IMR-90 (cell line): Measurements from ENCODE around the gene PDE4B.

ENCODE experiments used
- BHLHE40 ChIP-seq: fragments of 150-350 bp; IDR thresholded peaks from 2 replicates; pipeline ENCODE4 v1.6.1; 2016; ENCODE audit warnings: mild to moderate bottlenecking, low read depth, low read length
- CEBPB ChIP-seq: IDR thresholded peaks from 2 replicates; pipeline ENCODE4 v1.6.1; 2012; ENCODE audit warnings: low read depth, low read length, improper control_type of control experiment
- MXI1 ChIP-seq: IDR thresholded peaks from 2 replicates; pipeline ENCODE4 v1.6.1; 2012; ENCODE audit warnings: low read depth, mild to moderate bottlenecking, low read length, moderate library complexity, borderline replicate concordance
- NFE2L2 ChIP-seq: fragments of 150-350 bp; IDR thresholded peaks from 2 replicates; pipeline ENCODE4 v1.6.1; 2016; ENCODE audit warnings: low read depth, mild to moderate bottlenecking, low read length
- POLR2A ChIP-seq: IDR thresholded peaks from 2 replicates; pipeline ENCODE4 v1.6.1; 2012; ENCODE audit warnings: mild to moderate bottlenecking, low read depth, low read length
- RFX5 ChIP-seq: IDR thresholded peaks from 2 replicates; pipeline ENCODE4 v1.8.0; 2012; ENCODE audit warnings: low read depth, mild to moderate bottlenecking, low read length, moderate library complexity
- SMC3 ChIP-seq: fragments of 150-350 bp; IDR thresholded peaks from 2 replicates; pipeline ENCODE4 v1.6.1; 2016; ENCODE audit warnings: low read depth, mild to moderate bottlenecking, antibody characterized with exemption, low read length, moderate library complexity
- TF ChIP-seq, protein P1 (sequence below): fragments of 150-350 bp; IDR thresholded peaks from 2 replicates; pipeline ENCODE4 v1.6.1; 2017; ENCODE audit warnings: mild to moderate bottlenecking, antibody characterized with exemption, low read length, low read depth
- TF ChIP-seq, protein P2 (sequence below): conservative IDR thresholded peaks from 2 replicates; pipeline ENCODE4 v1.5.1; 2012; ENCODE audit warnings: mild to moderate bottlenecking, low read depth, low read length, improper control_type of control experiment
- TF ChIP-seq, protein P3 (sequence below): fragments of 150-350 bp; IDR thresholded peaks from 2 replicates; pipeline ENCODE4 v1.6.1; 2016; ENCODE audit warnings: low read depth, mild to moderate bottlenecking, low read length, moderate library complexity, borderline replicate concordance

DNA sequence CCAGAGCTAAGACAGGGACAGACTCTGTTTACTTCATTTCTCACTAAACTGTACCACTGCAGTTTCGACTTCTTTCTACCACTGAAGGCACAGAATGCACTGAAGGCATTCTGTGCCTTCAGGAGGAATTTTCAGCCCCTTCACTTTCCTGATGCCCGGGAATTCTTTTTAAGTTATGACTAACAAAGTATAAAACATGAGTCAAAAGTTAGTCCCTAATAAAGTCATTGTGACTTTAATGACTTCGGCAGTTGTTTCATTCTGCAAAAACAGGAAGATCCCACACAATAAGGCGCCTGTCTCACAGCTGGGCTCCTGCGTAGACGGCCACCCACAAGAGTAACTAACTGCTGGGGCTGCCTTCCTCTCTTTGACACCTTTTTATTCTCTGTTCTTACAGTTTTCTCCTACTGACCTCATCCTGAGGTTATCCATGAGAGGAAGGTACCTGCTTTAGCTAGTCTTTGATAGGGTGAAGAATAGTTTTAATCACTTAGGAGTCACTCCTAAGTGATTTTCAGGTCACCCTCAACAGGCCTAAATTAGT lies 557.4 kb downstream of the PDE4B start:
- TF ChIP-seq POLR2A = no peak
- TF ChIP-seq, protein P1, sequence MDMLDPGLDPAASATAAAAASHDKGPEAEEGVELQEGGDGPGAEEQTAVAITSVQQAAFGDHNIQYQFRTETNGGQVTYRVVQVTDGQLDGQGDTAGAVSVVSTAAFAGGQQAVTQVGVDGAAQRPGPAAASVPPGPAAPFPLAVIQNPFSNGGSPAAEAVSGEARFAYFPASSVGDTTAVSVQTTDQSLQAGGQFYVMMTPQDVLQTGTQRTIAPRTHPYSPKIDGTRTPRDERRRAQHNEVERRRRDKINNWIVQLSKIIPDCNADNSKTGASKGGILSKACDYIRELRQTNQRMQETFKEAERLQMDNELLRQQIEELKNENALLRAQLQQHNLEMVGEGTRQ = no peak
- TF ChIP-seq, protein P2, sequence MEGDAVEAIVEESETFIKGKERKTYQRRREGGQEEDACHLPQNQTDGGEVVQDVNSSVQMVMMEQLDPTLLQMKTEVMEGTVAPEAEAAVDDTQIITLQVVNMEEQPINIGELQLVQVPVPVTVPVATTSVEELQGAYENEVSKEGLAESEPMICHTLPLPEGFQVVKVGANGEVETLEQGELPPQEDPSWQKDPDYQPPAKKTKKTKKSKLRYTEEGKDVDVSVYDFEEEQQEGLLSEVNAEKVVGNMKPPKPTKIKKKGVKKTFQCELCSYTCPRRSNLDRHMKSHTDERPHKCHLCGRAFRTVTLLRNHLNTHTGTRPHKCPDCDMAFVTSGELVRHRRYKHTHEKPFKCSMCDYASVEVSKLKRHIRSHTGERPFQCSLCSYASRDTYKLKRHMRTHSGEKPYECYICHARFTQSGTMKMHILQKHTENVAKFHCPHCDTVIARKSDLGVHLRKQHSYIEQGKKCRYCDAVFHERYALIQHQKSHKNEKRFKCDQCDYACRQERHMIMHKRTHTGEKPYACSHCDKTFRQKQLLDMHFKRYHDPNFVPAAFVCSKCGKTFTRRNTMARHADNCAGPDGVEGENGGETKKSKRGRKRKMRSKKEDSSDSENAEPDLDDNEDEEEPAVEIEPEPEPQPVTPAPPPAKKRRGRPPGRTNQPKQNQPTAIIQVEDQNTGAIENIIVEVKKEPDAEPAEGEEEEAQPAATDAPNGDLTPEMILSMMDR = no peak
- TF ChIP-seq MXI1 = no peak
- no peak for TF ChIP-seq SMC3
- no peak for TF ChIP-seq NFE2L2
- TF ChIP-seq, protein P3, sequence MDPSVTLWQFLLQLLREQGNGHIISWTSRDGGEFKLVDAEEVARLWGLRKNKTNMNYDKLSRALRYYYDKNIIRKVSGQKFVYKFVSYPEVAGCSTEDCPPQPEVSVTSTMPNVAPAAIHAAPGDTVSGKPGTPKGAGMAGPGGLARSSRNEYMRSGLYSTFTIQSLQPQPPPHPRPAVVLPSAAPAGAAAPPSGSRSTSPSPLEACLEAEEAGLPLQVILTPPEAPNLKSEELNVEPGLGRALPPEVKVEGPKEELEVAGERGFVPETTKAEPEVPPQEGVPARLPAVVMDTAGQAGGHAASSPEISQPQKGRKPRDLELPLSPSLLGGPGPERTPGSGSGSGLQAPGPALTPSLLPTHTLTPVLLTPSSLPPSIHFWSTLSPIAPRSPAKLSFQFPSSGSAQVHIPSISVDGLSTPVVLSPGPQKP = no peak
- no peak for TF ChIP-seq CEBPB
- TF ChIP-seq BHLHE40 = no peak
- no peak for TF ChIP-seq RFX5
